Stomach (tissue), 4 donors: ENCODE results near the gene DDOST.

ENCODE experiments used
- CTCF ChIP-seq, 7 experiments: fragments of 450-650 bp in 4 of 7; fragments of 200-600 bp in 3 of 7; sonication (generic) in 3 of 7; IDR thresholded peaks; one replicate each; pipeline ENCODE4 v1.5.1; 2016 to 2019; ENCODE audit warnings: antibody characterized with exemption in 7 of 7, control low read depth in 2 of 7, mild to moderate bottlenecking in 1 of 7
- EP300 ChIP-seq: sonication (generic); formaldehyde crosslinking; IDR thresholded peaks from one replicate; pipeline ENCODE4 v1.6.1; 2017; ENCODE audit warnings: antibody characterized with exemption
- POLR2A ChIP-seq, 4 donors: fragments of 450-650 bp; IDR thresholded peaks; one replicate each; pipeline ENCODE4 v1.6.1; 2016; ENCODE audit warnings: antibody characterized with exemption in 4 of 4, control low read depth in 2 of 4, mild to moderate bottlenecking in 1 of 4, moderate library complexity in 1 of 4
- POLR2AphosphoS5 ChIP-seq, 3 donors: sonication (generic); formaldehyde crosslinking; IDR thresholded peaks; one replicate each; pipeline ENCODE4 v1.6.1; 2016; ENCODE audit warnings: antibody characterized with exemption in 3 of 3

DNA sequence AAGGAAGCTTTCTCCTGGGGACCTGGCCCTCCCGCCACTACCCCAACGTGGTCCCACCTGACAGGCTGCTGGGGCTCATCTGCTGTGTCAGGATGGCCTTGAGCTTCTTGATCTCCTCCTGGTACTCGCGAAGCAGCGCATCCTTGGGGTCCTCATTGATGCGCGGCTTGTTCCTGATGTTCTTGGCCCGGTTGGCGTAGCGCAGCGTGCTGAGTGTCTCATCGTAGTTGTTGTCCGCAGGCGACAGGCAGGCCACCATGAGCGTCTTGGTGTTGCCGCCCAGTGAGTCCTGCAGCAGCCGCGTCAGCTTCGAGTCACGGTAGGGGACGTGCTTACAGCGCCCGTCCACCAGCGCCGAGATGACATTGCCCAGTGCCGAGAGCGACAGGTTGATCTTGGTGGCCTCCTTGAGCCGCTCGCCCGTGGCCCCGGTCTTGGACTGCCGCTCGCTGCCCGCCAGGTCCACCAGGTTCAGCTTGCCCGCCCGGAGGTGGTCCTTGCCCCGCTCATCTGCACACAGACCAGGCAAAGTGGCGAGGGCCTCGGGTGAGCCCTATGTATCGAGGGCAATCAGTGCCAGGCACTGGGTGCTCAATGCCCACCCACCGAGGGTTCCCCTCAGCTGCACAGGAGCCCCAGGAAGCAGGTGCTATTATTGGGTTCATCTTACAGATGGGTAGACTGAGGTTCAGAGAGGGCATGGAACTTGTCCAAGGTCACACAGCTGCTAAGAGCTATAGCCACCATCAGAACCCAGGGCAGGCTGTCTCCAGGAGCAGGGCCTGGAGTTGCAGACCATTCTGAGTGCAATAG is 43.4 kb upstream of the DDOST start:
- no peak for TF ChIP-seq POLR2A (IDR thresholded peaks at IDR 0.05)
- no peak for TF ChIP-seq CTCF (IDR thresholded peaks at IDR 0.05)
- TF ChIP-seq POLR2AphosphoS5 (IDR thresholded peaks at IDR 0.05) = no peak
- no peak for TF ChIP-seq EP300
